ENCODE results near the gene HLA-G.

The HLA-G gene

GRCh38 chr6:29797966-29798365, 29.7 kb upstream of the HLA-G start:
- Histone ChIP-seq H3K27ac (ENCODE audit: low read length) (no peak overlapping the region), H3K9me3 (ENCODE audit: insufficient read depth, low read length, severe bottlenecking) (no peaks in the 10 kb centered on the region), H3K36me3 (ENCODE audit: insufficient read depth, low read length) (no peaks in the 10 kb centered on the region), H3K4me2 (ENCODE audit: insufficient read depth, low read length) (no peak overlapping the region), H2AFZ (ENCODE audit: low read depth, low read length) (no peak overlapping the region), H3K4me1 (ENCODE audit: insufficient read depth, low read length) (no peaks in the 10 kb centered on the region), H3K79me2 (ENCODE audit: insufficient read depth, low read length) (no peaks in the 10 kb centered on the region), H4K20me1 (ENCODE audit: insufficient read depth, low read length) (no peaks in the 10 kb centered on the region), H3K27me3 (ENCODE audit: insufficient read depth, low read length, poor library complexity) (peaks cover 19% of the 10 kb centered on the region), H3K9ac (ENCODE audit: low read depth, low read length) (no peak overlapping the region), H3K4me3 (ENCODE audit: low read depth in 1 of 2, low read length in 2 of 2) (no peak overlapping the region)
- DNase-seq (no peak), ATAC-seq (ENCODE audit: insufficient read depth, low read depth) (no peak)
- TF ChIP-seq CTCF (IDR thresholded peaks at IDR 0.05; ENCODE audit: borderline replicate concordance, extremely low read depth, low read length, poor library complexity, severe bottlenecking): no peak
- no peak for TF ChIP-seq EZH2 (IDR thresholded peaks at IDR 0.05; ENCODE audit: borderline replicate concordance, low read depth, low read length, severe bottlenecking)

GRCh38 chr6:29800254-29800653, 27.4 kb upstream of the HLA-G start:
- no peaks in the 10 kb centered on the region for H3K9me3 ChIP-seq (ENCODE audit: insufficient read depth, low read length, severe bottlenecking)
- no peak overlapping the region for H3K4me2 ChIP-seq (ENCODE audit: insufficient read depth, low read length)
- no peak overlapping the region for H2AFZ ChIP-seq (ENCODE audit: low read depth, low read length)
- H3K27me3 ChIP-seq (ENCODE audit: insufficient read depth, low read length, poor library complexity): peaks cover 13% of the 10 kb centered on the region
- no peaks in the 10 kb centered on the region for H3K36me3 ChIP-seq (ENCODE audit: insufficient read depth, low read length)
- H3K9ac ChIP-seq (ENCODE audit: low read depth, low read length): no peak overlapping the region
- no peaks in the 10 kb centered on the region for H3K4me1 ChIP-seq (ENCODE audit: insufficient read depth, low read length)
- DNase-seq (no peak), ATAC-seq (ENCODE audit: insufficient read depth, low read depth) (no peak)
- H4K20me1 ChIP-seq (ENCODE audit: insufficient read depth, low read length): no peaks in the 10 kb centered on the region
- no peak for TF ChIP-seq EZH2 (IDR thresholded peaks at IDR 0.05; ENCODE audit: borderline replicate concordance, low read depth, low read length, severe bottlenecking)
- no peak overlapping the region for H3K4me3 ChIP-seq (ENCODE audit: low read depth in 1 of 2, low read length in 2 of 2)
- H3K27ac ChIP-seq (ENCODE audit: low read length): no peak overlapping the region
- H3K79me2 ChIP-seq (ENCODE audit: insufficient read depth, low read length): no peaks in the 10 kb centered on the region

- DNase-seq (no peak), ATAC-seq (ENCODE audit: insufficient read depth, low read depth) (no peak)
- Histone ChIP-seq H3K27me3 (ENCODE audit: insufficient read depth, low read length, poor library complexity) (peaks cover 5% of the 10 kb centered on the region), H3K36me3 (ENCODE audit: insufficient read depth, low read length) (no peaks in the 10 kb centered on the region), H3K4me2 (ENCODE audit: insufficient read depth, low read length) (no peak overlapping the region), H3K27ac (ENCODE audit: low read length) (no peak overlapping the region), H4K20me1 (ENCODE audit: insufficient read depth, low read length) (no peaks in the 10 kb centered on the region), H3K9me3 (ENCODE audit: insufficient read depth, low read length, severe bottlenecking) (no peaks in the 10 kb centered on the region), H2AFZ (ENCODE audit: low read depth, low read length) (no peak overlapping the region), H3K4me3 (ENCODE audit: low read depth in 1 of 2, low read length in 2 of 2) (no peak overlapping the region), H3K4me1 (ENCODE audit: insufficient read depth, low read length) (no peaks in the 10 kb centered on the region), H3K9ac (ENCODE audit: low read depth, low read length) (no peak overlapping the region), H3K79me2 (ENCODE audit: insufficient read depth, low read length) (no peaks in the 10 kb centered on the region)
- TF ChIP-seq CTCF (IDR thresholded peaks at IDR 0.05; ENCODE audit: borderline replicate concordance, extremely low read depth, low read length, poor library complexity, severe bottlenecking): no peak
- no peak for TF ChIP-seq EZH2 (IDR thresholded peaks at IDR 0.05; ENCODE audit: borderline replicate concordance, low read depth, low read length, severe bottlenecking)
These were observed 21.2 kb upstream of the HLA-G start for GRCh38 chr6:29806387-29806786.

- Histone ChIP-seq H3K27ac (ENCODE audit: low read length) (no peak overlapping the region), H3K4me1 (ENCODE audit: insufficient read depth, low read length) (no peaks in the 10 kb centered on the region), H3K9me3 (ENCODE audit: insufficient read depth, low read length, severe bottlenecking) (no peaks in the 10 kb centered on the region), H3K9ac (ENCODE audit: low read depth, low read length) (no peak overlapping the region), H3K4me3 (ENCODE audit: low read depth in 1 of 2, low read length in 2 of 2) (no peak overlapping the region), H3K36me3 (ENCODE audit: insufficient read depth, low read length) (no peaks in the 10 kb centered on the region), H3K27me3 (ENCODE audit: insufficient read depth, low read length, poor library complexity) (peaks cover 9% of the 10 kb centered on the region), H3K79me2 (ENCODE audit: insufficient read depth, low read length) (no peaks in the 10 kb centered on the region), H4K20me1 (ENCODE audit: insufficient read depth, low read length) (no peaks in the 10 kb centered on the region), H2AFZ (ENCODE audit: low read depth, low read length) (no peak overlapping the region), H3K4me2 (ENCODE audit: insufficient read depth, low read length) (no peak overlapping the region)
- TF ChIP-seq CTCF (IDR thresholded peaks at IDR 0.05; ENCODE audit: borderline replicate concordance, extremely low read depth, low read length, poor library complexity, severe bottlenecking) (no peak), EZH2 (IDR thresholded peaks at IDR 0.05; ENCODE audit: borderline replicate concordance, low read depth, low read length, severe bottlenecking) (no peak)
- ATAC-seq (ENCODE audit: insufficient read depth, low read depth): no peak
- DNase-seq: no peak
These were observed 18.4 kb upstream of the HLA-G start for GRCh38 chr6:29809249-29809648.
